Keratinocyte (primary cell): ENCODE measurements around the gene NPRL2. TPM values are rescaled to one million over a fixed set of nuclear protein-coding genes. Genes with fewer than 3 reads are reported as not detected.
A peak's percentile ranks its signal among the peaks of the same experiment; 100 is the strongest.

Experiments used
- DNase-seq: peaks from one replicate; pipeline ENCODE4 v3.0.0-alpha.2; 2011; ENCODE audit warnings: low read depth, missing footprints, low spot score
- FAIRE-seq: peaks from 2 replicates; lab custom pipeline; 2011; peaks lifted over from hg19 to GRCh38; lab: Jason Lieb, UNC
- H2AFZ ChIP-seq: 2 replicates; pipeline ENCODE4 v1.6.0; 2012; ENCODE audit warnings: low read length, control low read depth, inconsistent platforms; ENCODE audit not compliant: control insufficient read depth
- H3K27ac ChIP-seq: 2 replicates; pipeline ENCODE4 v1.5.1; 2011; ENCODE audit warnings: low read length; ENCODE audit not compliant: control insufficient read depth, insufficient read depth
- H3K27me3 ChIP-seq: 3 replicates; pipeline ENCODE4 v1.6.0; 2011; ENCODE audit warnings: low read length; ENCODE audit not compliant: control insufficient read depth, insufficient read depth; ENCODE audit errors: extremely low read depth
- H3K36me3 ChIP-seq, 2 experiments: 2 replicates in 1 of 2; 3 replicates in 1 of 2; pipeline ENCODE4 v1.5.1; 2011; ENCODE audit warnings: low read length in 2 of 2, mild to moderate bottlenecking in 1 of 2; ENCODE audit not compliant: control insufficient read depth in 2 of 2, insufficient read depth in 2 of 2; ENCODE audit errors: extremely low read depth in 1 of 2
- H3K4me1 ChIP-seq: 3 replicates; pipeline ENCODE4 v1.5.1; 2011; ENCODE audit warnings: low read length; ENCODE audit not compliant: control insufficient read depth, insufficient read depth; ENCODE audit errors: extremely low read depth
- H3K4me2 ChIP-seq: 3 replicates; pipeline ENCODE4 v1.6.0; 2011; ENCODE audit warnings: low read depth, low read length; ENCODE audit not compliant: control insufficient read depth, insufficient read depth; ENCODE audit errors: extremely low read depth
- H3K4me3 ChIP-seq, 3 experiments: fragments of 200-600 bp in 1 of 3; sonication (generic) in 1 of 3; 2 replicates in 2 of 3; 3 replicates in 1 of 3; pipeline ENCODE4 v1.5.1; 2011 to 2016; ENCODE audit warnings: low read length in 3 of 3, mild to moderate bottlenecking in 3 of 3, control low read depth in 2 of 3, inconsistent platforms in 1 of 3, low read depth in 1 of 3, mixed read lengths in 1 of 3, mixed run types in 1 of 3, moderate library complexity in 1 of 3; ENCODE audit not compliant: control insufficient read depth in 2 of 3, insufficient read depth in 2 of 3; ENCODE audit errors: extremely low read depth in 1 of 3
- H3K79me2 ChIP-seq: 2 replicates; pipeline ENCODE4 v1.6.0; 2012; ENCODE audit warnings: low read length; ENCODE audit not compliant: control insufficient read depth, insufficient read depth
- H3K9ac ChIP-seq: 3 replicates; pipeline ENCODE4 v1.6.0; 2011; ENCODE audit warnings: low read length; ENCODE audit not compliant: control insufficient read depth, insufficient read depth; ENCODE audit errors: extremely low read depth
- H3K9me1 ChIP-seq: 3 replicates; pipeline ENCODE4 v1.6.0; 2011; ENCODE audit warnings: low read length; ENCODE audit not compliant: control insufficient read depth, insufficient read depth; ENCODE audit errors: extremely low read depth
- H3K9me3 ChIP-seq: 2 replicates; pipeline ENCODE4 v1.5.1; 2012; ENCODE audit warnings: low read depth, low read length; ENCODE audit not compliant: control insufficient read depth
- H4K20me1 ChIP-seq: 3 replicates; pipeline ENCODE4 v1.6.0; 2011; ENCODE audit warnings: low read length; ENCODE audit not compliant: control insufficient read depth, insufficient read depth; ENCODE audit errors: extremely low read depth
- CTCF ChIP-seq, 3 experiments: IDR thresholded peaks in 1 of 3; conservative IDR thresholded peaks in 1 of 3; optimal IDR thresholded peaks in 1 of 3; 2 replicates in 2 of 3; 3 replicates in 1 of 3; pipeline versions ENCODE3 to v1.5.1; 2011; ENCODE audit warnings: low read length in 3 of 3, mild to moderate bottlenecking in 3 of 3, moderate library complexity in 2 of 3, control low read depth in 1 of 3, inconsistent platforms in 1 of 3; ENCODE audit not compliant: insufficient read depth in 2 of 3; ENCODE audit errors: extremely low read depth in 1 of 3
- EZH2 ChIP-seq: IDR thresholded peaks from one replicate; pipeline ENCODE4 v1.6.1; 2012; ENCODE audit warnings: inconsistent platforms, mild to moderate bottlenecking, low read length, moderate library complexity
- dilution Hi-C: fragments of 300-500 bp; cut with MboI; formaldehyde crosslinking; loops from one replicate; pipeline ENCODE4 v1.7.0; 2020; ENCODE audit warnings: low sequenced_read_pairs; ENCODE audit not compliant: extremely low pct_ligation_motif_present
- polyA plus RNA-seq, 5 experiments: library from polyadenylated mRNA; depleted of rRNA in 3 of 5; stranded (reverse) in 3 of 5; stranded (forward) in 1 of 5; unstranded in 1 of 5; fragments of >200 nt; gene quantifications; 1 replicate in 1 of 5; 2 replicates in 3 of 5; 3 replicates in 1 of 5; pipeline versions ENCODE4 v1.2.1 to v1.2.3, GENCODE V29; 2011 to 2012; ENCODE audit warnings: missing spikeins in 2 of 5, low read depth in 1 of 5, low replicate concordance in 1 of 5

The NPRL2 gene
- polyA plus RNA-seq, 1 donor (not counting 4 experiments of a cell fraction or from before 2014, with no cell fraction given), result 20.6 TPM

DNA sequence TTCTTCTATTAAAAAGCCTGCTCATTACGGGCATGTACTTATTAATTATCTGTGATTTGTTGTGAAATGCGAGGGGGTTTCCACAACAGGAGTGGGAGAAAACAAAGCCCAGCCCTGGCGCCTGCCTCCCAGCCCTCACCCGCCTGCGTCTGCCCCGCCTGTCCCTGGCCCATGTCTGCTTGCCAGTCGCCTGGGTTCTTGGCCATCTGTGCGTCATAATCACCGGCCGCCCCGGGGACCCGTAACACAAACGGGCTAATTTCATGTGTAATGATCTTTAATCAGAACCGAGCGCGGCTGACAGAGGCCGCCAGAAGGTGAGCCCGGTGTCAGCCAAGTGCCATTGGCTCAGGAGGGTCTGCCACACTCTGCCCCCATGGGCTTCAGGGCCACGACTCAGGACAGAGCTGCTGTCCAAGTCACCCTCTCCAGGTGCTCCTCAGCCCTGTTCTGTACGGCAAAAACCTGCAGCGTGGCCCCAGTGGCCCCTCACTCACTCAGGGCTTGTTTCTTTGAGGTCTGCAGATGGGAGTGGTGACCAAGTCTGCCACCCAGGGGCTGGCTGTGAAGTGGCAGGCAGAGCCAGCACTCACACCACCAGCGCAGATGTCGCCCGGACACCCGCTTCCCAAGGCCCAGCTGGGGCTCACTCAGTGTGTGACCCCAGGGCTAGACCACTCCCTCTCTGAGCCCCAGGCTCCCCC lies 37.6 kb upstream of the NPRL2 start:
- Histone ChIP-seq H3K9me3 (no peaks in the 10 kb centered on the region), H3K9ac (no peak overlapping the region), H3K4me2 (no peak overlapping the region), H3K79me2 (no peaks in the 10 kb centered on the region), H3K27me3 (peaks cover 42% of the 10 kb centered on the region), H3K9me1 (no peaks in the 10 kb centered on the region), H3K4me3 (no peak overlapping the region), H3K27ac (no peak overlapping the region), H4K20me1 (peaks cover 2% of the 10 kb centered on the region), H3K36me3 (no peaks in the 10 kb centered on the region), H2AFZ (no peak overlapping the region), H3K4me1 (peaks cover 6% of the 10 kb centered on the region)
- DNase-seq (no peak), FAIRE-seq (no peak)
- dilution Hi-C loops, result no loop called here
- TF ChIP-seq CTCF (optimal IDR thresholded peaks at IDR 0.05 in 1 of 3, IDR thresholded peaks at IDR 0.05 in 1 of 3, conservative IDR thresholded peaks at IDR 0.05 in 1 of 3; ENCODE audit: extremely low read depth in 1 of 3, insufficient read depth in 2 of 3, low read length in 3 of 3), result peak in 2 of 3 experiments; percentile 13 to 63
- no peak for TF ChIP-seq EZH2

- H3K79me2 ChIP-seq, result no peaks in the 10 kb centered on the region
- no peak overlapping the region for H3K4me2 ChIP-seq
- dilution Hi-C loops, result no loop called here
- no peaks in the 10 kb centered on the region for H3K9me3 ChIP-seq
- H3K9ac ChIP-seq, result no peak overlapping the region
- no peak overlapping the region for H3K4me3 ChIP-seq
- H3K4me1 ChIP-seq, result peaks cover 4% of the 10 kb centered on the region
- H3K36me3 ChIP-seq, result no peaks in the 10 kb centered on the region
- TF ChIP-seq EZH2 (no peak), CTCF (optimal IDR thresholded peaks at IDR 0.05 in 1 of 3, IDR thresholded peaks at IDR 0.05 in 1 of 3, conservative IDR thresholded peaks at IDR 0.05 in 1 of 3; ENCODE audit: extremely low read depth in 1 of 3, insufficient read depth in 2 of 3, low read length in 3 of 3) (no peak)
- H4K20me1 ChIP-seq, result peaks cover 2% of the 10 kb centered on the region
- no peak overlapping the region for H3K27ac ChIP-seq
- DNase-seq, result no peak
- no peak for FAIRE-seq
- no peaks in the 10 kb centered on the region for H3K9me1 ChIP-seq
- peaks cover 34% of the 10 kb centered on the region for H3K27me3 ChIP-seq
- H2AFZ ChIP-seq, result no peak overlapping the region
These were observed 35.2 kb upstream of the NPRL2 start for GRCh38 chr3:50385754-50386153.
